Erythroblast (primary cell): ENCODE results near the gene RTL3.
"Not testable (repeated sequence)": the region's sequence is repeated elsewhere in the genome, so short reads cannot be mapped to it uniquely, and the experiment has no call there.

Experiments used
- GATA1 ChIP-seq: IDR thresholded peaks from 2 replicates; pipeline ENCODE4 v1.6.1; 2011; ENCODE audit warnings: low read depth, mild to moderate bottlenecking, control low read depth, low read length, moderate library complexity
- POLR2A ChIP-seq: IDR thresholded peaks from 2 replicates; pipeline ENCODE4 v1.6.1; 2011; ENCODE audit warnings: mild to moderate bottlenecking, low read length

- not testable (repeated sequence) for TF ChIP-seq POLR2A, GATA1
These were observed 23.0 kb downstream of the RTL3 start for GRCh38 chrX:78636096-78636495.
